SK-N-SH treated with all-trans-retinoic acid at 6 μM for 48 hours (cell line): ENCODE measurements around the gene KRTAP12-2.

Experiments
- ARNTL ChIP-seq: fragments of 450-650 bp; formaldehyde crosslinking; IDR thresholded peaks from 2 replicates; pipeline ENCODE4 v1.5.0; 2020; ENCODE audit warnings: low read depth, mild to moderate bottlenecking, moderate library complexity, borderline replicate concordance
- CSDC2 ChIP-seq: fragments of 250-450 bp; sonication (Bioruptor Pico); IDR thresholded peaks from 2 replicates; pipeline ENCODE4 v1.5.0; 2020; ENCODE audit warnings: mild to moderate bottlenecking, moderate library complexity
- OSR1 ChIP-seq: fragments of 250-450 bp; sonication (Bioruptor Pico); IDR thresholded peaks from 2 replicates; pipeline ENCODE4 v1.8.0; 2022; ENCODE audit warnings: moderate library complexity, mild to moderate bottlenecking, inconsistent platforms
- RARB ChIP-seq: fragments of 250-450 bp; sonication (Bioruptor Pico); IDR thresholded peaks from 2 replicates; pipeline ENCODE4 v1.8.0; 2021; ENCODE audit warnings: mild to moderate bottlenecking, moderate library complexity
- TCF4 ChIP-seq: fragments of 250-450 bp; sonication (Bioruptor Pico); IDR thresholded peaks from 2 replicates; pipeline ENCODE4 v1.8.0; 2021; ENCODE audit warnings: mild to moderate bottlenecking, moderate library complexity, borderline replicate concordance
- TOX ChIP-seq: fragments of 250-450 bp; sonication (Bioruptor Pico); IDR thresholded peaks from 2 replicates; pipeline ENCODE4 v1.8.0; 2021; ENCODE audit warnings: mild to moderate bottlenecking, moderate library complexity, borderline replicate concordance
- ZC3H10 ChIP-seq: fragments of 250-450 bp; sonication (Bioruptor Pico); IDR thresholded peaks from 2 replicates; pipeline ENCODE4 v1.5.1; 2021; ENCODE audit warnings: mild to moderate bottlenecking, moderate library complexity
- ZFP30 ChIP-seq: fragments of 450-650 bp; formaldehyde crosslinking; IDR thresholded peaks from 2 replicates; pipeline ENCODE4 v1.5.0; 2022; ENCODE audit warnings: mild to moderate bottlenecking, moderate library complexity
- ZNF565 ChIP-seq: fragments of 450-650 bp; formaldehyde crosslinking; conservative IDR thresholded peaks from 2 replicates; pipeline ENCODE4 v1.5.0; 2020; ENCODE audit warnings: low read depth, mild to moderate bottlenecking, moderate library complexity

- no peak for TF ChIP-seq OSR1
- TF ChIP-seq ARNTL (CRISPR knock-in tag) = no peak
- no peak for TF ChIP-seq CSDC2 (CRISPR knock-in tag)
- no peak for TF ChIP-seq TCF4 (CRISPR knock-in tag)
- TF ChIP-seq ZNF565 (CRISPR knock-in tag) = no peak
- TF ChIP-seq TOX (CRISPR knock-in tag) = no peak
- TF ChIP-seq ZFP30 (CRISPR knock-in tag) = no peak
- TF ChIP-seq RARB (CRISPR knock-in tag) = no peak
- TF ChIP-seq ZC3H10 (CRISPR knock-in tag) = no peak
Observed at GRCh38 chr21:44677881-44678280, 11.2 kb upstream of the KRTAP12-2 start.
